ENCODE results near the gene DIRAS2.

- TF ChIP-seq ZNF664 (tag by site-specific recombination; IDR thresholded peaks at IDR 0.05), result no peak
- TF ChIP-seq CTCF (tag by site-specific recombination; IDR thresholded peaks at IDR 0.05), result no peak
- TF ChIP-seq ZNF157 (tag by site-specific recombination; IDR thresholded peaks at IDR 0.05), result no peak
- TF ChIP-seq YY1 (tag by site-specific recombination; IDR thresholded peaks at IDR 0.05), result no peak
- no peak for TF ChIP-seq ZBTB49 (tag by site-specific recombination; IDR thresholded peaks at IDR 0.05; ENCODE audit: low read depth)
- TF ChIP-seq ZNF701 (tag by site-specific recombination; IDR thresholded peaks at IDR 0.05), result no peak
- no peak for TF ChIP-seq ZNF560 (tag by site-specific recombination; IDR thresholded peaks at IDR 0.05; ENCODE audit: borderline replicate concordance)
- TF ChIP-seq ATF2 (tag by site-specific recombination; IDR thresholded peaks at IDR 0.05; ENCODE audit: low read depth), result no peak
- no peak for TF ChIP-seq ZNF292 (tag by site-specific recombination; IDR thresholded peaks at IDR 0.05; ENCODE audit: borderline replicate concordance, low read depth)
- TF ChIP-seq ZNF777 (tag by site-specific recombination; IDR thresholded peaks at IDR 0.05; ENCODE audit: borderline replicate concordance), result no peak
- TF ChIP-seq ZEB2 (tag by site-specific recombination; IDR thresholded peaks at IDR 0.05), result no peak
Measured at GRCh38 chr9:90658181-90658580, 15.6 kb upstream of the DIRAS2 start.

Data from HEK293 (cell line).